KMS-11 (cell line): ENCODE data around the gene ABAT.

Source experiments
- H2AFZ ChIP-seq: fragments of 200-600 bp; sonication (generic); 2 replicates; pipeline ENCODE4 v1.6.1; 2016; ENCODE audit warnings: antibody characterized with exemption, mixed run types, low read depth
- H3K27ac ChIP-seq: fragments of 200-600 bp; sonication (generic); 2 replicates; pipeline ENCODE4 v1.6.1; 2016; ENCODE audit warnings: mild to moderate bottlenecking, mixed run types
- H3K27me3 ChIP-seq: fragments of 200-600 bp; sonication (generic); 2 replicates; pipeline ENCODE4 v1.6.1; 2017; ENCODE audit warnings: mild to moderate bottlenecking, low read depth, mixed run types, moderate library complexity; ENCODE audit not compliant: insufficient read depth
- H3K36me3 ChIP-seq: fragments of 200-600 bp; sonication (generic); 2 replicates; pipeline ENCODE4 v1.6.1; 2017; ENCODE audit warnings: mild to moderate bottlenecking, mixed run types; ENCODE audit not compliant: insufficient read depth
- H3K4me1 ChIP-seq: fragments of 200-600 bp; sonication (generic); 2 replicates; pipeline ENCODE4 v1.6.1; 2016; ENCODE audit warnings: mild to moderate bottlenecking, low read depth, mixed run types; ENCODE audit not compliant: poor library complexity, severe bottlenecking
- H3K4me2 ChIP-seq: fragments of 200-600 bp; sonication (generic); 2 replicates; pipeline ENCODE4 v1.7.0; 2016; ENCODE audit warnings: mild to moderate bottlenecking, mixed run types
- H3K4me3 ChIP-seq: fragments of 200-600 bp; sonication (generic); IDR thresholded peaks from 2 replicates; pipeline ENCODE4 v1.6.1; 2017; ENCODE audit warnings: low read depth, low read length, mixed read lengths; ENCODE audit not compliant: insufficient read depth
- H3K79me2 ChIP-seq: fragments of 200-600 bp; sonication (generic); 2 replicates; pipeline ENCODE4 v1.6.1; 2016; ENCODE audit warnings: low read depth, mixed run types; ENCODE audit not compliant: insufficient read depth
- H3K9ac ChIP-seq: fragments of 200-600 bp; sonication (generic); 2 replicates; pipeline ENCODE4 v1.6.1; 2016; ENCODE audit warnings: mild to moderate bottlenecking, mixed run types
- H4K20me1 ChIP-seq: fragments of 200-600 bp; sonication (generic); 2 replicates; pipeline ENCODE4 v1.6.1; 2016; ENCODE audit warnings: mild to moderate bottlenecking, mixed run types; ENCODE audit not compliant: insufficient read depth
- CTCF ChIP-seq: fragments of 200-600 bp; sonication (generic); conservative IDR thresholded peaks from 2 replicates; pipeline ENCODE4 v1.6.1; 2017; ENCODE audit warnings: low read depth, mild to moderate bottlenecking, antibody characterized with exemption, low read length, moderate library complexity, mixed read lengths

ABAT gene

DNA sequence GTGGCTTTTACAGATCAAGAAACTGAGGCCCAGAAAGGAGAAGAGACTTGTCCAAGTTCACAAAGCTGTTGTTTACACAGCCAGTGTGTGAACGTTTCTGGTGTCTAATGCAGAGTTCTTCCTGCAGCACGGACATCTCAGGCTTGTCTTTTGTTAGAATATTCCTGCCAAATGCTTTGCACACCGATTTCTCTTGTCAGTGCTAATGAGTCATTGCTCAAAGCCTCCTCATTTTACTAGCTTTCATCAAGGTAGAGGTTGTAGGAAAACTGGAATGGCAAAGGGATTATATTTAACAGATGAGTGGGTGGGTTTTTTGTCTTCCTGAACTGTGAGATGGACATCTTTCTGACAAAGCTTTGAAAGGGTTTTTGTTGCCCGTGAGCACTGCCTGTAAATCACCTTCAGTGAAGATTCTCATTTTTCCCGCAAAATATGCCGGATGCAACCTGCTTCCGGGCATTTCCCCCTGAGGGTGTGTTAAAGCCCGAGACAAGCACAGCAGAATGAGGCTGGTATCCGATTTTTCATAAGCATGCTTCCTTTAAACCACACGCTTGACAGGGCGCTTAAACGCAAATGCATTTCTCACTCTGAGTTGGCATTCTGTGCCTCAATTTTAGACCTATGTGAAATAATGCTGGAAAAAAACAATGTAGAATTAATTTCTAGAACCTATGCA is 137.9 kb downstream of the ABAT start:
- H3K27ac ChIP-seq, result no peak overlapping the region

GRCh38 chr16:8814095-8814806 is 139.8 kb downstream of the ABAT start:
- Histone ChIP-seq H3K27me3 (no peaks in the 10 kb centered on the region), H3K4me1 (peaks cover 26% of the 10 kb centered on the region), H3K4me2 (no peak overlapping the region), H2AFZ (no peak overlapping the region), H3K79me2 (peaks cover 14% of the 10 kb centered on the region; the same call in 1 of the 2 replicates), H3K4me3 (no peak overlapping the region), H3K36me3 (peaks cover 35% of the 10 kb centered on the region; the same call in 1 of the 2 replicates), H3K9ac (no peak overlapping the region), H4K20me1 (no peaks in the 10 kb centered on the region), H3K27ac (no peak overlapping the region)
- TF ChIP-seq CTCF, result no peak

More for the DNA sequence above, 137.9 kb downstream of the ABAT start:
- no peak overlapping the region for H2AFZ ChIP-seq
- no peak overlapping the region for H3K4me2 ChIP-seq
- no peaks in the 10 kb centered on the region; the same call in 1 of the 2 replicates for H4K20me1 ChIP-seq
- no peak overlapping the region for H3K4me3 ChIP-seq
- no peak for TF ChIP-seq CTCF
- H3K27me3 ChIP-seq, result no peaks in the 10 kb centered on the region
- H3K4me1 ChIP-seq, result peaks cover 22% of the 10 kb centered on the region
- peaks cover 49% of the 10 kb centered on the region; the same call in 1 of the 2 replicates for H3K36me3 ChIP-seq
- no peak overlapping the region for H3K9ac ChIP-seq
- peaks cover 34% of the 10 kb centered on the region; the same call in 1 of the 2 replicates for H3K79me2 ChIP-seq

GRCh38 chr16:8816967-8817655 is 142.7 kb downstream of the ABAT start:
- H3K27ac ChIP-seq, result peak overlapping the region; percentile 26; the same call in 1 of the 2 replicates
- no peaks in the 10 kb centered on the region for H3K27me3 ChIP-seq
- H4K20me1 ChIP-seq, result no peaks in the 10 kb centered on the region
- no peak for TF ChIP-seq CTCF
- H3K36me3 ChIP-seq, result peaks cover 27% of the 10 kb centered on the region; the same call in 1 of the 2 replicates
- H3K4me2 ChIP-seq, result peak overlapping the region; percentile 19; the same call in 1 of the 2 replicates
- H2AFZ ChIP-seq, result no peak overlapping the region
- no peak overlapping the region for H3K9ac ChIP-seq
- H3K4me3 ChIP-seq, result no peak overlapping the region
- H3K4me1 ChIP-seq, result peaks cover 26% of the 10 kb centered on the region
- peaks cover 4% of the 10 kb centered on the region; the same call in 1 of the 2 replicates for H3K79me2 ChIP-seq

DNA sequence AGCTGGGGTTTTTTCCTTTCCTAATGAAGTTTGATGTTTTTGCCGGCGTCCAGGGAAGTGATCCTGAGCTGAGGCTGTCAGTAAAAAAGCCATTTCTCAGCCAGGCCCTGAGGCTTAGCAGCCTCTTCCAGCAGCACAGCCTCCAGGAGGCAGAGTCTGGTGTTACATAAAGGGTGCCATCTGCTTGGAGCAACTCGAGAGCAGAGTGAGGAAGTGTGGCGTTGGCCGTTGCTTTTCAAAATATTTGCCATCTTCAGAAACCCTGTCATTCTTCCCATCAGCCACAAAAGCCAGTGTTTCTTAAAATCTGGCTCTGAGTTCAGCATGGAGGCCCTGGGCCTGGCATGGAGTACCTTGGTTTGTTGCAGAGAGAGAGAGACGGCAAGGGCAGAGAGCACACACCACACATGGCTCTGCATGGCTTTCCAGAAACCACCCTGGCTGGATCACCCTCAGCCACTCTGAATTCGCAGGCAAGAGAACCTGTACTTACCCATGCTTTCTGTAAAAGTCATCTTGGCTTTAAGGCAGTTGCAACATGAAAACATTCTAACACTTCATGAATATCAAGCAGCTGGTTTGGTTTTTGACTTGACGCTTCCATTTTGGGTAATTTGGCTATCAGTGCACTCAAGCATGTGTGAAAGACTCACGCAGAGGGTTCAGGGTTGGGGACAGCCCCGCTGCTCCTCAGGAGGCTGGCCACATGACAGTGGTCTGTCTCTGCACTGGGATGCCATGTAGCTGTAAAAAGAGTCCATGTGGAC is 144.3 kb downstream of the ABAT start:
- Histone ChIP-seq H4K20me1 (no peaks in the 10 kb centered on the region), H3K36me3 (peaks cover 16% of the 10 kb centered on the region; the same call in 1 of the 2 replicates), H3K9ac (no peak overlapping the region), H3K4me1 (peaks cover 26% of the 10 kb centered on the region), H2AFZ (no peak overlapping the region), H3K27me3 (no peaks in the 10 kb centered on the region), H3K4me3 (no peak overlapping the region), H3K79me2 (peaks cover 4% of the 10 kb centered on the region; the same call in 1 of the 2 replicates), H3K4me2 (no peak overlapping the region), H3K27ac (no peak overlapping the region)
- no peak for TF ChIP-seq CTCF
